ENCODE measurements around the gene LFNG. TPM values are rescaled to one million over a fixed set of nuclear protein-coding genes. Genes with fewer than 3 reads are reported as not detected.

Gene LFNG
- total RNA-seq, 5 donors from 2014 or later (not counting 1 experiment from before 2014, with no cell fraction given): 110 to 198 (median 182) TPM

GRCh38 chr7:2510130-2510776 is 9.3 kb upstream of the LFNG start:
- H3K4me1 Mint-ChIP-seq: peaks cover 53 to 69% (median 62%) of the 10 kb centered on the region in 3 donors
- H3K36me3 ChIP-seq (ENCODE audit: control insufficient read depth in 2 of 2, extremely low read depth in 1 of 2, insufficient read depth in 1 of 2, low read length in 1 of 2): no peaks in the 10 kb centered on the region
- peak overlapping the region; percentile 92 for H3K27ac ChIP-seq (ENCODE audit: low read length)
- 83% methylated on average over 9 of the region's 13 CpGs for WGBS (ENCODE audit: insufficient coverage)
- H3K4me3 ChIP-seq (ENCODE audit: control insufficient read depth in 1 of 2, extremely low read depth in 1 of 2, low read length in 1 of 2): peak overlapping the region; percentile 42 to 49
- peaks cover 40 to 69% of the 10 kb centered on the region in 2 experiments for H3K4me1 ChIP-seq (ENCODE audit: control insufficient read depth in 1 of 2, extremely low read depth in 1 of 2, insufficient read depth in 2 of 2, low read length in 2 of 2)
- POLR2A ChIA-PET: no interaction called here
- no peaks in the 10 kb centered on the region for H3K27me3 Mint-ChIP-seq
- H3K9me3 ChIP-seq: no peaks in the 10 kb centered on the region
- peak overlapping the region; percentile 72 to 83 (median 77) for H3K4me3 Mint-ChIP-seq
- H3K27ac Mint-ChIP-seq: peak overlapping the region in 1 of 2 donors; percentile 97
- no peaks in the 10 kb centered on the region for H3K27me3 ChIP-seq (replicated peaks in 1 of 2; ENCODE audit: control insufficient read depth in 2 of 2, extremely low read depth in 1 of 2, insufficient read depth in 2 of 2, low read length in 1 of 2)
- no peaks in the 10 kb centered on the region for H3K9me3 Mint-ChIP-seq
- no peaks in the 10 kb centered on the region for H3K36me3 Mint-ChIP-seq
- CTCF ChIA-PET: no interaction called here
- DNase-seq (no peak), ATAC-seq (replicated peaks in 1 of 4) (no peak)

- H3K27me3 Mint-ChIP-seq: no peaks in the 10 kb centered on the region
- no peaks in the 10 kb centered on the region for H3K36me3 Mint-ChIP-seq
- peak in 34 of 35 experiments; percentile 45 to 80 (median 66) for DNase-seq
- peak overlapping the region; percentile 72 to 83 (median 77) for H3K4me3 Mint-ChIP-seq
- H3K9me3 Mint-ChIP-seq: no peaks in the 10 kb centered on the region
- ChIA-PET CTCF (interaction anchor here in 1 of 2 donors (0.6 kb wide), 1 partner anchor 39 kb away, joined by 12 read pairs; no protein-coding TSS in a partner anchor), POLR2A (interaction anchor here in 1 of 2 donors (0.5 kb wide), 1 partner anchor 55 kb away, joined by 4 read pairs; no protein-coding TSS in a partner anchor)
- Histone ChIP-seq H3K4me3 (ENCODE audit: control insufficient read depth in 1 of 2, extremely low read depth in 1 of 2, low read length in 1 of 2) (peak overlapping the region; percentile 42 to 49), H3K4me1 (ENCODE audit: control insufficient read depth in 1 of 2, extremely low read depth in 1 of 2, insufficient read depth in 2 of 2, low read length in 2 of 2) (peaks cover 40 to 69% of the 10 kb centered on the region in 2 experiments), H3K36me3 (ENCODE audit: control insufficient read depth in 2 of 2, extremely low read depth in 1 of 2, insufficient read depth in 1 of 2, low read length in 1 of 2) (no peaks in the 10 kb centered on the region), H3K27ac (ENCODE audit: low read length) (peak overlapping the region; percentile 92), H3K9me3 (no peaks in the 10 kb centered on the region), H3K27me3 (replicated peaks in 1 of 2; ENCODE audit: control insufficient read depth in 2 of 2, extremely low read depth in 1 of 2, insufficient read depth in 2 of 2, low read length in 1 of 2) (no peaks in the 10 kb centered on the region)
- H3K27ac Mint-ChIP-seq: peak overlapping the region in 1 of 2 donors; percentile 97
- ATAC-seq (replicated peaks in 1 of 4): peak; percentile 28 to 62 (median 56)
- H3K4me1 Mint-ChIP-seq: peaks cover 53 to 69% (median 62%) of the 10 kb centered on the region in 3 donors
- 4% methylated on average over 13 of the region's 27 CpGs for WGBS (ENCODE audit: insufficient coverage)
Observed at GRCh38 chr7:2510909-2511768, 8.4 kb upstream of the LFNG start.

DNA sequence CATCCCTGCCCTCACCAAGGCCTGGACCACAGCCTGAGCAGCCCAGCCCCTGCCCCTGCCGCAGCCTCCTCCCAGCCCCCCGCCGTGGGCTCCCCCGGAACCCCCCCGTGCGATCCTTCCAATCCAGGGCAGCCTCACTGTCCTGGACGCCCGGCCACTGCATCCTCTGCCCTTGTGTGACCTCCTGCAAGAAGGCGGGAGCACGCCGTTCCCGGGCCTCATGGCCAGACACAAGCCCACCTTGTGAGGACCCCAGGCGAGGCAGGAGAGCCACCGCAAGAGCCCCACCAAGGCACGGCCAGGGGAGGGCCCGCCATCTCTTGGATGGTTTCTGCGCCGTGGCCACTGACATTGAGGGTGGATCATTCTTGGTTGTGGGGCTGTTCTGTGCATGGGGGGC is 7.8 kb upstream of the LFNG start:
- Mint-ChIP-seq H3K9me3 (no peaks in the 10 kb centered on the region), H3K4me1 (peaks cover 53 to 65% (median 62%) of the 10 kb centered on the region in 3 donors), H3K27me3 (no peaks in the 10 kb centered on the region), H3K27ac (peak overlapping the region in 1 of 2 donors; percentile 97), H3K36me3 (no peaks in the 10 kb centered on the region), H3K4me3 (peak overlapping the region; percentile 72 to 83 (median 77))
- peaks cover 40 to 69% of the 10 kb centered on the region in 2 experiments for H3K4me1 ChIP-seq (ENCODE audit: control insufficient read depth in 1 of 2, extremely low read depth in 1 of 2, insufficient read depth in 2 of 2, low read length in 2 of 2)
- ChIA-PET POLR2A (no interaction called here), CTCF (interaction anchor here in 1 of 2 donors (0.6 kb wide), 1 partner anchor 39 kb away, joined by 12 read pairs; no protein-coding TSS in a partner anchor)
- H3K27ac ChIP-seq (ENCODE audit: low read length): peak overlapping the region; percentile 92
- H3K36me3 ChIP-seq (ENCODE audit: control insufficient read depth in 2 of 2, extremely low read depth in 1 of 2, insufficient read depth in 1 of 2, low read length in 1 of 2): no peaks in the 10 kb centered on the region
- peak overlapping the region; percentile 42 to 49 for H3K4me3 ChIP-seq (ENCODE audit: control insufficient read depth in 1 of 2, extremely low read depth in 1 of 2, low read length in 1 of 2)
- DNase-seq: no peak
- no peaks in the 10 kb centered on the region for H3K9me3 ChIP-seq
- WGBS (ENCODE audit: insufficient coverage): 31% methylated on average over 13 of the region's 18 CpGs
- ATAC-seq (replicated peaks in 1 of 4): no peak
- no peaks in the 10 kb centered on the region for H3K27me3 ChIP-seq (replicated peaks in 1 of 2; ENCODE audit: control insufficient read depth in 2 of 2, extremely low read depth in 1 of 2, insufficient read depth in 2 of 2, low read length in 1 of 2)

DNA sequence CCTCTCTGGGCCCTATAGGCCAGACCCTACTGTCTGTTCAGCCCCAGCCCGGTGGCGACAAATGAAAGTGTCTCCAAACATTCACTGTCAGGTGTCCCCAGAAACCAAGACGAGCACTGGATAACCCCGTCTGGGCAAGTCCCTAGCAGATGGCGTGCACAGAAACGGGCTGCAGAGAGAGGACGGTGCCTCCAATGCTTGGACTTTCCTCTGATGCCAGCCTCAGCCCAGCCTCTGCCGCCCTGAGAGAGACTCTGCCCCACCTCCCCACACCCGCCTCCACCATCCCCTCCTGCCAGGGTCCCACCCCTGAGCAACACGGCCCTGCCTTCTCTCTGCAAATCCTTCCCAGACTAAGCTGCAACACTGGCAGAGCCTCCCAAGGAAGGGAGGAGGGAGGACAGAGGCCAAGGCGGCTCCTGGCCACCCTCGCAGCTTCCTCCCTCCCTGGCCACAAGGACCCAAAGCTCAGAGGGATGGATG is 7.4 kb upstream of the LFNG start:
- H3K36me3 Mint-ChIP-seq: no peaks in the 10 kb centered on the region
- Histone ChIP-seq H3K36me3 (ENCODE audit: control insufficient read depth in 2 of 2, extremely low read depth in 1 of 2, insufficient read depth in 1 of 2, low read length in 1 of 2) (no peaks in the 10 kb centered on the region), H3K27me3 (replicated peaks in 1 of 2; ENCODE audit: control insufficient read depth in 2 of 2, extremely low read depth in 1 of 2, insufficient read depth in 2 of 2, low read length in 1 of 2) (no peaks in the 10 kb centered on the region), H3K4me3 (ENCODE audit: control insufficient read depth in 1 of 2, extremely low read depth in 1 of 2, low read length in 1 of 2) (peak overlapping the region; percentile 0 to 42), H3K27ac (ENCODE audit: low read length) (peak overlapping the region; percentile 92), H3K9me3 (no peaks in the 10 kb centered on the region), H3K4me1 (ENCODE audit: control insufficient read depth in 1 of 2, extremely low read depth in 1 of 2, insufficient read depth in 2 of 2, low read length in 2 of 2) (peaks cover 40 to 69% of the 10 kb centered on the region in 2 experiments)
- peak overlapping the region; percentile 72 to 83 (median 77) for H3K4me3 Mint-ChIP-seq
- WGBS (ENCODE audit: insufficient coverage): 50% methylated on average over 7 of the region's 12 CpGs
- peak overlapping the region in 1 of 2 donors; percentile 97 for H3K27ac Mint-ChIP-seq
- no peaks in the 10 kb centered on the region for H3K27me3 Mint-ChIP-seq
- H3K9me3 Mint-ChIP-seq: no peaks in the 10 kb centered on the region
- ChIA-PET POLR2A (no interaction called here), CTCF (no interaction called here)
- peaks cover 53 to 67% (median 60%) of the 10 kb centered on the region in 3 donors for H3K4me1 Mint-ChIP-seq
- DNase-seq (peak in 12 of 35 experiments; percentile 22 to 71 (median 38)), ATAC-seq (replicated peaks in 1 of 4) (peak in 1 of 4 experiments; percentile 5)

DNA sequence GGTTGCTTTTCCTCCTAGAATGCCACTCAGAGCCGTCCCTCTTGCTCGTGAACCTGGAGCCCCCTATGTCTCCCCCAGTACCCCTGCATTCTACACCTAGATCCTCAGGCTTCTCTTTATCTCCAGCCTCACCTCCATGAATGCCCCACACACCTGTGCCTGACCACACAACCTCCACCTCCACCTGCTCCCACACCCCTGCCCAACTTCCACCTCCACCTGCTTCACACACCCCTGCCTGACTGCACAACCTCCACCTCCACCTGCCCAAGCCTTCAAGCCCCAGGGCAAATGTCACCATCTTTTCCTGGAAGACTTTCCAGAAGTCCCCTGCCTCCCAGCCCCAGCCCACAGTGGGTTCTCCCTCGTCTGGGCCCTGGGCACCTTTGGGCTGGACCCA is 6.9 kb upstream of the LFNG start:
- H3K9me3 ChIP-seq: no peaks in the 10 kb centered on the region
- no peaks in the 10 kb centered on the region for H3K36me3 Mint-ChIP-seq
- CTCF ChIA-PET: no interaction called here
- DNase-seq: no peak
- no peaks in the 10 kb centered on the region for H3K27me3 Mint-ChIP-seq
- peak overlapping the region; percentile 92 for H3K27ac ChIP-seq (ENCODE audit: low read length)
- H3K36me3 ChIP-seq (ENCODE audit: control insufficient read depth in 2 of 2, extremely low read depth in 1 of 2, insufficient read depth in 1 of 2, low read length in 1 of 2): no peaks in the 10 kb centered on the region
- H3K4me1 ChIP-seq (ENCODE audit: control insufficient read depth in 1 of 2, extremely low read depth in 1 of 2, insufficient read depth in 2 of 2, low read length in 2 of 2): peaks cover 40 to 67% of the 10 kb centered on the region in 2 experiments
- H3K9me3 Mint-ChIP-seq: no peaks in the 10 kb centered on the region
- peaks cover 51 to 68% (median 63%) of the 10 kb centered on the region in 3 donors for H3K4me1 Mint-ChIP-seq
- POLR2A ChIA-PET: no interaction called here
- 81% methylated on average over 2 of the region's 3 CpGs for WGBS (ENCODE audit: insufficient coverage)
- no peaks in the 10 kb centered on the region for H3K27me3 ChIP-seq (replicated peaks in 1 of 2; ENCODE audit: control insufficient read depth in 2 of 2, extremely low read depth in 1 of 2, insufficient read depth in 2 of 2, low read length in 1 of 2)
- no peak overlapping the region for H3K4me3 ChIP-seq (ENCODE audit: control insufficient read depth in 1 of 2, extremely low read depth in 1 of 2, low read length in 1 of 2)
- peak overlapping the region in 1 of 2 donors; percentile 97 for H3K27ac Mint-ChIP-seq
- peak overlapping the region; percentile 72 to 83 (median 77) for H3K4me3 Mint-ChIP-seq
- ATAC-seq (replicated peaks in 1 of 4): no peak

DNA sequence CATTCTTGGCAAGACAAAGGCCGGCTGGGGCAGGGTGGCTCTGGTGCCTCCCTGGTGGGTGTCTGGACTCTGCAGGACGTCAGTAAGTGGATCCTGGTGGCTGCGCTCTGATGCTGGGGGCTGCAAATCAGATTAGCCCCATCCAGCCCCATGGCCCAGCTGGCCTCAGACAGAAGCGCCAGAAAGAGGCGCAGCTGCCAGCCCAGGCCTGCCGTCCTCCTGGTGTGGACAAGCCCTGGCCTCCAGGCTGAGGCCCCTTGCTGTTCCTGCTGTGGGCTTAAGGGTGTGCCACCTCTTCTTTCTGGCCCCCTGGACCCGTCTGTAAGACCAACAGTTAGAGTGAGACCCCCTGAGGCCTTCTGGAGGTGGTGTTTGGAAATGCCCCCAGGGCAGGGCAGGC is 5.9 kb upstream of the LFNG start:
- H3K9me3 ChIP-seq: no peaks in the 10 kb centered on the region
- ChIA-PET POLR2A (no interaction called here), CTCF (no interaction called here)
- H3K36me3 Mint-ChIP-seq: no peaks in the 10 kb centered on the region
- H3K27me3 Mint-ChIP-seq: no peaks in the 10 kb centered on the region
- no peaks in the 10 kb centered on the region for H3K27me3 ChIP-seq (replicated peaks in 1 of 2; ENCODE audit: control insufficient read depth in 2 of 2, extremely low read depth in 1 of 2, insufficient read depth in 2 of 2, low read length in 1 of 2)
- H3K4me1 ChIP-seq (ENCODE audit: control insufficient read depth in 1 of 2, extremely low read depth in 1 of 2, insufficient read depth in 2 of 2, low read length in 2 of 2): peaks cover 34 to 67% of the 10 kb centered on the region in 2 experiments
- H3K9me3 Mint-ChIP-seq: no peaks in the 10 kb centered on the region
- peak overlapping the region; percentile 92 for H3K27ac ChIP-seq (ENCODE audit: low read length)
- DNase-seq (no peak), ATAC-seq (replicated peaks in 1 of 4) (no peak)
- no peak overlapping the region for H3K4me3 ChIP-seq (ENCODE audit: control insufficient read depth in 1 of 2, extremely low read depth in 1 of 2, low read length in 1 of 2)
- no peaks in the 10 kb centered on the region for H3K36me3 ChIP-seq (ENCODE audit: control insufficient read depth in 2 of 2, extremely low read depth in 1 of 2, insufficient read depth in 1 of 2, low read length in 1 of 2)
- 99% methylated on average over 6 of the region's 7 CpGs for WGBS (ENCODE audit: insufficient coverage)
- H3K4me3 Mint-ChIP-seq: no peak overlapping the region
- H3K4me1 Mint-ChIP-seq: peaks cover 48 to 66% (median 62%) of the 10 kb centered on the region in 3 donors
- H3K27ac Mint-ChIP-seq: peak overlapping the region in 1 of 2 donors; percentile 97
